Liver (tissue), 9 donors: ENCODE measurements around the gene IER3IP1. TPM values are rescaled to one million over a fixed set of nuclear protein-coding genes. Genes with fewer than 3 reads are reported as not detected.
"Not testable (repeated sequence)": the region's sequence is repeated elsewhere in the genome, so short reads cannot be mapped to it uniquely, and the experiment has no call there.

ENCODE experiments used
- DNase-seq: peaks from one replicate; pipeline ENCODE4 v3.0.0-alpha.2; 2017; ENCODE audit warnings: low spot score
- H3K27ac ChIP-seq, 2 donors: one replicate each; pipeline ENCODE4 v1.7.0; 2013; ENCODE audit warnings: inconsistent platforms in 2 of 2, low read length in 2 of 2, control low read depth in 1 of 2, low read depth in 1 of 2, mild to moderate bottlenecking in 1 of 2
- H3K27me3 ChIP-seq, 4 donors: one replicate each; pipeline versions ENCODE4 v1.6.1 to v1.7.0; 2013; ENCODE audit warnings: low read length in 3 of 4, inconsistent platforms in 1 of 4, mild to moderate bottlenecking in 1 of 4, moderate library complexity in 1 of 4; ENCODE audit not compliant: control insufficient read depth in 4 of 4, insufficient read depth in 4 of 4
- H3K36me3 ChIP-seq, 4 donors: one replicate each; pipeline versions ENCODE4 v1.6.1 to v1.7.0; 2013; ENCODE audit warnings: low read length in 3 of 4, mild to moderate bottlenecking in 3 of 4, low read depth in 1 of 4, moderate library complexity in 1 of 4; ENCODE audit not compliant: control insufficient read depth in 4 of 4, insufficient read depth in 3 of 4
- H3K4me1 ChIP-seq, 4 donors: one replicate each; pipeline versions ENCODE4 v1.6.1 to v1.7.0; 2013; ENCODE audit warnings: low read length in 3 of 4, mild to moderate bottlenecking in 3 of 4, moderate library complexity in 1 of 4; ENCODE audit not compliant: control insufficient read depth in 4 of 4, insufficient read depth in 4 of 4
- H3K4me3 ChIP-seq, 3 donors: one replicate each; pipeline versions ENCODE4 v1.6.1 to v1.7.0; 2013; ENCODE audit warnings: low read length in 3 of 3, control low read depth in 1 of 3, low read depth in 1 of 3, mild to moderate bottlenecking in 1 of 3
- H3K9ac ChIP-seq, 2 donors: one replicate each; pipeline ENCODE4 v1.7.0; 2013; ENCODE audit warnings: low read length in 2 of 2, mild to moderate bottlenecking in 2 of 2, moderate library complexity in 2 of 2, control low read depth in 1 of 2, low read depth in 1 of 2
- H3K9me3 ChIP-seq, 4 donors: one replicate each; pipeline versions ENCODE4 v1.6.1 to v1.7.0; 2013; ENCODE audit warnings: low read length in 3 of 4; ENCODE audit not compliant: control insufficient read depth in 4 of 4
- CTCF ChIP-seq: fragments of 150-350 bp; IDR thresholded peaks from 2 replicates; pipeline ENCODE4 v1.5.1; 2017; ENCODE audit warnings: improper control_type of control experiment, low read depth, low read length; ENCODE audit not compliant: missing input control
- FOXA1 ChIP-seq: IDR thresholded peaks from 2 replicates; pipeline ENCODE4 v1.6.1; 2016; ENCODE audit warnings: antibody characterized with exemption
- RAD21 ChIP-seq, 2 donors: IDR thresholded peaks; 2 replicates each; pipeline ENCODE4 v1.6.1; 2016; ENCODE audit warnings: antibody characterized with exemption in 2 of 2, mild to moderate bottlenecking in 2 of 2
- RXRA ChIP-seq, 2 donors: IDR thresholded peaks; 2 replicates each; pipeline ENCODE4 v1.6.1; 2017 to 2018; ENCODE audit warnings: antibody characterized with exemption in 2 of 2, mild to moderate bottlenecking in 1 of 2
- TAF1 ChIP-seq: conservative IDR thresholded peaks from 2 replicates; pipeline ENCODE4 v1.6.1; 2016; ENCODE audit warnings: antibody characterized with exemption, mild to moderate bottlenecking
- WGBS: extraction: QIAGEN DNeasy Blood & Tissue Kit; methylation state at CpG from one replicate; pipeline ENCODE4 v1.1.7; 2013; 5-methylcytosine and 5-hydroxymethylcytosine counted together
- polyA plus RNA-seq, 2 donors: library from polyadenylated mRNA; stranded (reverse) in 1 of 2; unstranded in 1 of 2; fragments of 200-250 nt in 1 of 2; fragments of >200 nt in 1 of 2; fragmentation: Nextera tagmentation in 1 of 2; extraction: Ambion mirVana in 1 of 2; gene quantifications; one replicate each; pipeline versions ENCODE4 v1.2.1 to v1.2.3, GENCODE V29; 2013 to 2015
- total RNA-seq, 2 donors: library from RNA; depleted of rRNA; stranded (reverse); fragments of >200 nt; gene quantifications; one replicate each; pipeline ENCODE4 v1.2.3, GENCODE V29; 2014
- TF ChIP-seq, protein P1 (sequence below): IDR thresholded peaks from 2 replicates; pipeline ENCODE4 v1.6.1; 2016; ENCODE audit warnings: antibody characterized with exemption, mild to moderate bottlenecking
- TF ChIP-seq, protein P2 (sequence below): IDR thresholded peaks from 2 replicates; pipeline ENCODE4 v1.6.1; 2016; ENCODE audit warnings: antibody characterized with exemption
- donor health status: healthy.
- donor health status: healthy.
- donor health status: healthy.
- donor health status: healthy.
- donor health status: healthy.

Gene IER3IP1
- total and polyA plus RNA-seq, 4 donors = 8.0 to 24.9 (median 11.3) TPM

DNA sequence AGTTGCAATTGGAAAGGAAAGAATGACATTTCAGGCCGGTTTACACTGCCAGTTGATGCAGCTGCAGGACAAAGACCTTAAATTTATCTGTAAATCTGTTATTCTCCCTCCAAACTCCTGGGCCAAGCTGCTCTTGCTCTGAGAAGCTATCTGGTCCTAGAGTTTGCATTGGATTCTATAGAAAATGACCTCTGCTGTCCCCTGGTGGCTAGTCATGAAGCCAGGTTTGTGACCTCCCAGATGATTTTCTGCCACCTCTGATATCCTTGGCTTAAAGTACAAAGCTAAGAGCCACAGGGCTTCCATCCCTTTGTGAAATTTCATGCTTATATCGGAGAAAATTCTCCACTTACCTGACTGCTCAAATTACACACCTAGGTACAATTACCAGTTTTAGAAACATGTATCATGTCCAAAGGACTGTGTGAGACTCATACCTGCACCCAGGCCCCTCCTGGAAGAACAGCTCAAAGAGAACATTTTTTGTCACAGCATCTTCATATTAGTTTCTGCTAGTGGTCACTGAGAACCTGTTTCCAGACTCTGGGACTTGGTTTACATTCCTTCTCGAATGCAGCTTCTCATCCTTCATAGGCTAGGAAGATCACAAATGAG lies 28.9 kb upstream of the IER3IP1 start:
- H3K9me3 ChIP-seq = no peaks in the 10 kb centered on the region
- H3K27ac ChIP-seq = no peak overlapping the region
- no peaks in the 10 kb centered on the region for H3K27me3 ChIP-seq
- H3K4me3 ChIP-seq = no peak overlapping the region
- no peaks in the 10 kb centered on the region for H3K36me3 ChIP-seq
- 41% methylated on average over 3 of the region's 3 CpGs for WGBS
- TF ChIP-seq, protein P1, sequence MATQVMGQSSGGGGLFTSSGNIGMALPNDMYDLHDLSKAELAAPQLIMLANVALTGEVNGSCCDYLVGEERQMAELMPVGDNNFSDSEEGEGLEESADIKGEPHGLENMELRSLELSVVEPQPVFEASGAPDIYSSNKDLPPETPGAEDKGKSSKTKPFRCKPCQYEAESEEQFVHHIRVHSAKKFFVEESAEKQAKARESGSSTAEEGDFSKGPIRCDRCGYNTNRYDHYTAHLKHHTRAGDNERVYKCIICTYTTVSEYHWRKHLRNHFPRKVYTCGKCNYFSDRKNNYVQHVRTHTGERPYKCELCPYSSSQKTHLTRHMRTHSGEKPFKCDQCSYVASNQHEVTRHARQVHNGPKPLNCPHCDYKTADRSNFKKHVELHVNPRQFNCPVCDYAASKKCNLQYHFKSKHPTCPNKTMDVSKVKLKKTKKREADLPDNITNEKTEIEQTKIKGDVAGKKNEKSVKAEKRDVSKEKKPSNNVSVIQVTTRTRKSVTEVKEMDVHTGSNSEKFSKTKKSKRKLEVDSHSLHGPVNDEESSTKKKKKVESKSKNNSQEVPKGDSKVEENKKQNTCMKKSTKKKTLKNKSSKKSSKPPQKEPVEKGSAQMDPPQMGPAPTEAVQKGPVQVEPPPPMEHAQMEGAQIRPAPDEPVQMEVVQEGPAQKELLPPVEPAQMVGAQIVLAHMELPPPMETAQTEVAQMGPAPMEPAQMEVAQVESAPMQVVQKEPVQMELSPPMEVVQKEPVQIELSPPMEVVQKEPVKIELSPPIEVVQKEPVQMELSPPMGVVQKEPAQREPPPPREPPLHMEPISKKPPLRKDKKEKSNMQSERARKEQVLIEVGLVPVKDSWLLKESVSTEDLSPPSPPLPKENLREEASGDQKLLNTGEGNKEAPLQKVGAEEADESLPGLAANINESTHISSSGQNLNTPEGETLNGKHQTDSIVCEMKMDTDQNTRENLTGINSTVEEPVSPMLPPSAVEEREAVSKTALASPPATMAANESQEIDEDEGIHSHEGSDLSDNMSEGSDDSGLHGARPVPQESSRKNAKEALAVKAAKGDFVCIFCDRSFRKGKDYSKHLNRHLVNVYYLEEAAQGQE = no peak
- TF ChIP-seq RAD21 (IDR thresholded peaks at IDR 0.05) (peak; percentile 78 to 87), CTCF (peak; percentile 84)
- no peak overlapping the region for H3K9ac ChIP-seq
- peak; percentile 46 for DNase-seq
- no peaks in the 10 kb centered on the region for H3K4me1 ChIP-seq

DNA sequence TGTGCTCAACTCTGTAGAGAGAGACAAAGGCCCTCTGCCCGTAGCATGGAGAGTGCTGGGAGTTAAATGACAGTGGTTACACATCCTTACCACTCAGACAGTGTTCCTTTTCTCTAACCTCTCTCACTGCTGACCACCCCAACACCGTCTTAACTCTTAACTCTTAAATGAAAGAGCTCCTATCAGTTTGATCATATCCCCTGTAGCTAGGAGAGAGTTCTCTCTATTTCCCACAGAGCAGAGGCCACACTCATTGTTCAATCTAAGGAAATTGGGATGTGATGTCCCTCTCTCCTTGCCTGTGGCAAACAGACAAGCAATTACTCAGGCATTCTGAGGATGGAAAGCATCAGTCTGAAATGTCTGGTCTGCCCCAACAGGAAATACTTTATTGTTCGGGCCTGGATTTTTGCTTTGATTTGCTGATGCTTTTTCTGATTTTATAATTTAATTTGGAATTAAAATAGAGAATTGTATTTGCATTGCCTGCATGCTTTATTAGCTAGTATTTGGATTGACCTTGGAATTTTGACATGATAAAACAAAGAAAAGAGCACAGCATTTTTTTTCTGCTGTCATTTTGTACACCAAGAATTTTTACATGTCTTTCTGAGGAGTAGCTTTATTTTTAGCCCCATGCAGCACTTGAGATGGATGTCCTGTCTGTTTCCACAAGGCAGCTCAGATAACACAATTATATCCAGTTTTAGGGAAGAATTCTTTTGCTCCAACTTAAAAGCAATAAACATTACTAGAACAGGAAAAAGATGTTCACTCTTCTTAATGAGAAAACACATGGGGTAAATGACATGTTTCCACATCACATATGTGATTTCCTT lies 27.7 kb upstream of the IER3IP1 start:
- Histone ChIP-seq H3K9ac (no peak overlapping the region), H3K9me3 (no peaks in the 10 kb centered on the region), H3K4me1 (no peaks in the 10 kb centered on the region), H3K27me3 (no peaks in the 10 kb centered on the region), H3K36me3 (no peaks in the 10 kb centered on the region), H3K4me3 (no peak overlapping the region), H3K27ac (no peak overlapping the region)
- TF ChIP-seq TAF1 = no peak
- no peak for TF ChIP-seq RAD21 (IDR thresholded peaks at IDR 0.05)
- TF ChIP-seq CTCF = no peak
- no peak for TF ChIP-seq FOXA1
- TF ChIP-seq, protein P2, sequence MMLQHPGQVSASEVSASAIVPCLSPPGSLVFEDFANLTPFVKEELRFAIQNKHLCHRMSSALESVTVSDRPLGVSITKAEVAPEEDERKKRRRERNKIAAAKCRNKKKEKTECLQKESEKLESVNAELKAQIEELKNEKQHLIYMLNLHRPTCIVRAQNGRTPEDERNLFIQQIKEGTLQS = no peak
- TF ChIP-seq RXRA (IDR thresholded peaks at IDR 0.05) = no peak
- DNase-seq = no peak
- WGBS = 61% methylated on average over 3 of the region's 3 CpGs

DNA sequence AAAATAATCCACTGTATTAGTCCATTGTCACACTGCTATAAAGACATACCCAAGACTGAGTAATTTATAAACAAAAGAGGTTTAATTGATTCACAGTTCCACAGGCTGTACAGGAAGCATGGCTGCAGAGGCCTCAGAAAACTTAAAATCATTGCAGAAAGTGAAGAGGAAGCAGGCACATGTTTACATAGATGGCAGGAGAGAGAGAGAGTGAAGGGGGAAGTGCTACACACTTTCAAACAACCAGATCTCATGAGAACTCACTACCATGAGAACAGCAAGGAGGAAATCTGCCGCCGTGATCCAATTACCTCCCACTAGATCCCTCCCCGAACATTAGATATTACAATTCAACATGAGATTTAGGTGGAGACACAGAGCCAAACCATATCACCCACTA lies 19.8 kb upstream of the IER3IP1 start:
- not testable (repeated sequence) for H3K9me3 ChIP-seq, H3K27me3 ChIP-seq, H3K4me1 ChIP-seq, H3K27ac ChIP-seq, H3K36me3 ChIP-seq, H3K4me3 ChIP-seq, DNase-seq, H3K9ac ChIP-seq
- 80% methylated on average over 3 of the region's 3 CpGs for WGBS
